Gastroesophageal sphincter (tissue), 3 donors: ENCODE measurements around the gene SPAG4.

Experiments used
- CTCF ChIP-seq, 4 experiments: fragments of 200-600 bp in 2 of 4; fragments of 450-650 bp in 2 of 4; sonication (generic) in 1 of 4; IDR thresholded peaks; one replicate each; pipeline ENCODE4 v1.5.1; 2017 to 2019; ENCODE audit warnings: antibody characterized with exemption in 4 of 4, mild to moderate bottlenecking in 2 of 4, moderate library complexity in 2 of 4
- POLR2A ChIP-seq, 2 donors: fragments of 450-650 bp; IDR thresholded peaks; one replicate each; pipeline ENCODE4 v1.6.1; 2017; ENCODE audit warnings: antibody characterized with exemption in 2 of 2, mild to moderate bottlenecking in 2 of 2, moderate library complexity in 1 of 2

GRCh38 chr20:35595901-35596300 is 19.7 kb upstream of the SPAG4 start:
- no peak for TF ChIP-seq CTCF (IDR thresholded peaks at IDR 0.05)
- no peak for TF ChIP-seq POLR2A (IDR thresholded peaks at IDR 0.05)
